DOHH2 (cell line): ENCODE data around the gene PGAM2.
"Not testable (repeated sequence)": the region's sequence is repeated elsewhere in the genome, so short reads cannot be mapped to it uniquely, and the experiment has no call there.

Experiments used
- EZH2phosphoT487 ChIP-seq: fragments of 200-600 bp; sonication (generic); IDR thresholded peaks from 2 replicates; pipeline ENCODE4 v1.6.1; 2017; ENCODE audit warnings: borderline replicate concordance, mild to moderate bottlenecking, antibody characterized with exemption, low read length, moderate library complexity, mixed read lengths
- TF ChIP-seq, protein P1 (sequence below): fragments of 200-600 bp; sonication (generic); IDR thresholded peaks from one replicate; pipeline ENCODE4 v1.5.1; 2014; ENCODE audit warnings: antibody characterized with exemption, mild to moderate bottlenecking, low read depth, low read length; ENCODE audit not compliant: poor library complexity, severe bottlenecking

DNA sequence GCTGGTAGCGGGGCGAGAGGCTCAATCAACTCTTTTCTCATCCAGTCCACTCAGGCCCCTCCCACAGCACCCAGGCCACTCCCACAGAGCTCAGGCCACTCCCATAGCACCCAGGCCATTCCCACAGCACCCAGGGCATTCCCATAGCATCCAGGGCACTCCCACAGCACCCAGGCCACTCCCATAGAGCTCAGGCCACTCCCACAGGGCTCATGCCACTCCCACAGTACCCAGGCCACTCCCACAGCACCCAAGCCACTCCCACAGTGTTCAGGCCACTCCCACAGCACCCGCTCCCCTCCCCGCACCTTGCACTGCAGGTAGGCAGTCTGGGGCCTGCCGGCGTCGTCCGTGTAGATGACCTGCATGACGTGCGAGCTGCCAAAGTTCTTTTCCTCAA, 29.0 kb downstream of the PGAM2 start:
- TF ChIP-seq, protein P1, sequence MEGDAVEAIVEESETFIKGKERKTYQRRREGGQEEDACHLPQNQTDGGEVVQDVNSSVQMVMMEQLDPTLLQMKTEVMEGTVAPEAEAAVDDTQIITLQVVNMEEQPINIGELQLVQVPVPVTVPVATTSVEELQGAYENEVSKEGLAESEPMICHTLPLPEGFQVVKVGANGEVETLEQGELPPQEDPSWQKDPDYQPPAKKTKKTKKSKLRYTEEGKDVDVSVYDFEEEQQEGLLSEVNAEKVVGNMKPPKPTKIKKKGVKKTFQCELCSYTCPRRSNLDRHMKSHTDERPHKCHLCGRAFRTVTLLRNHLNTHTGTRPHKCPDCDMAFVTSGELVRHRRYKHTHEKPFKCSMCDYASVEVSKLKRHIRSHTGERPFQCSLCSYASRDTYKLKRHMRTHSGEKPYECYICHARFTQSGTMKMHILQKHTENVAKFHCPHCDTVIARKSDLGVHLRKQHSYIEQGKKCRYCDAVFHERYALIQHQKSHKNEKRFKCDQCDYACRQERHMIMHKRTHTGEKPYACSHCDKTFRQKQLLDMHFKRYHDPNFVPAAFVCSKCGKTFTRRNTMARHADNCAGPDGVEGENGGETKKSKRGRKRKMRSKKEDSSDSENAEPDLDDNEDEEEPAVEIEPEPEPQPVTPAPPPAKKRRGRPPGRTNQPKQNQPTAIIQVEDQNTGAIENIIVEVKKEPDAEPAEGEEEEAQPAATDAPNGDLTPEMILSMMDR, result not testable (repeated sequence)
- not testable (repeated sequence) for TF ChIP-seq EZH2phosphoT487
